ES-I3 (cell line): Measurements from ENCODE around the gene CD8B2.
"Not testable (repeated sequence)": the region's sequence is repeated elsewhere in the genome, so short reads cannot be mapped to it uniquely, and the experiment has no call there.

ENCODE experiments used
- H3K36me3 ChIP-seq: 2 replicates; pipeline ENCODE4 v1.6.1; 2013; ENCODE audit warnings: mild to moderate bottlenecking, low read length, control low read depth, moderate library complexity; ENCODE audit not compliant: insufficient read depth
- H3K4me1 ChIP-seq: 2 replicates; pipeline ENCODE4 v1.6.1; 2013; ENCODE audit warnings: mild to moderate bottlenecking, control low read depth, low read length; ENCODE audit not compliant: insufficient read depth
- H3K9ac ChIP-seq: 2 replicates; pipeline ENCODE4 v1.6.1; 2013; ENCODE audit warnings: low read depth, mild to moderate bottlenecking, low read length, moderate library complexity
- H3K9me3 ChIP-seq: 2 replicates; pipeline ENCODE4 v1.6.1; 2013; ENCODE audit warnings: mild to moderate bottlenecking, low read length, moderate library complexity; ENCODE audit not compliant: control insufficient read depth, insufficient read depth

The CD8B2 gene

GRCh38 chr2:106552921-106553320 lies 65.8 kb downstream of the CD8B2 start:
- Histone ChIP-seq H3K36me3 (no peaks in the 10 kb centered on the region), H3K9me3 (0 out of 2 replicates have a peak, but pooled peaks cover 2% of the 10 kb centered on the region)

GRCh38 chr2:106553321-106553720 lies 66.2 kb downstream of the CD8B2 start:
- H3K9ac ChIP-seq: no peak overlapping the region
- 0 out of 2 replicates have a peak, but pooled peaks cover 2% of the 10 kb centered on the region for H3K9me3 ChIP-seq
- H3K4me1 ChIP-seq: no peaks in the 10 kb centered on the region
- no peaks in the 10 kb centered on the region for H3K36me3 ChIP-seq

More at GRCh38 chr2:106552921-106553320, 65.8 kb downstream of the CD8B2 start:
- Histone ChIP-seq H3K4me1 (no peaks in the 10 kb centered on the region), H3K9ac (no peak overlapping the region)

GRCh38 chr2:106554411-106554810 lies 67.2 kb downstream of the CD8B2 start:
- H3K9ac ChIP-seq: no peak overlapping the region
- no peaks in the 10 kb centered on the region for H3K36me3 ChIP-seq
- peaks cover 2% of the 10 kb centered on the region; the same call in 1 of the 2 replicates for H3K9me3 ChIP-seq
- H3K4me1 ChIP-seq: no peaks in the 10 kb centered on the region

- H3K9ac ChIP-seq: no peak overlapping the region
- H3K4me1 ChIP-seq: no peaks in the 10 kb centered on the region
- H3K36me3 ChIP-seq: no peaks in the 10 kb centered on the region
- peaks cover 2% of the 10 kb centered on the region; the same call in 1 of the 2 replicates for H3K9me3 ChIP-seq
Measured at GRCh38 chr2:106555053-106555452, 67.9 kb downstream of the CD8B2 start.

- H3K9ac ChIP-seq: not testable (repeated sequence)
Measured at GRCh38 chr2:106559786-106560185, 72.6 kb downstream of the CD8B2 start.

GRCh38 chr2:106560773-106561172 lies 73.6 kb downstream of the CD8B2 start:
- H3K9ac ChIP-seq: no peak overlapping the region
- no peaks in the 10 kb centered on the region for H3K36me3 ChIP-seq
- no peaks in the 10 kb centered on the region; the same call in 1 of the 2 replicates for H3K9me3 ChIP-seq
- H3K4me1 ChIP-seq: 0 out of 2 replicates have a peak, but pooled peaks cover under 1% of the 10 kb centered on the region

More at GRCh38 chr2:106559786-106560185, 72.6 kb downstream of the CD8B2 start:
- H3K9me3 ChIP-seq, H3K4me1 ChIP-seq, H3K36me3 ChIP-seq: not testable (repeated sequence)

GRCh38 chr2:106561356-106561755 lies 74.2 kb downstream of the CD8B2 start:
- 0 out of 2 replicates have a peak, but pooled peaks cover 6% of the 10 kb centered on the region for H3K4me1 ChIP-seq
- H3K9me3 ChIP-seq: no peaks in the 10 kb centered on the region; the same call in 1 of the 2 replicates

GRCh38 chr2:106561803-106562202 lies 74.6 kb downstream of the CD8B2 start:
- H3K4me1 ChIP-seq: 0 out of 2 replicates have a peak, but pooled peaks cover 7% of the 10 kb centered on the region
- H3K9me3 ChIP-seq: no peaks in the 10 kb centered on the region; the same call in 1 of the 2 replicates
- H3K9ac ChIP-seq: no peak overlapping the region
- no peaks in the 10 kb centered on the region for H3K36me3 ChIP-seq

More at GRCh38 chr2:106561356-106561755, 74.2 kb downstream of the CD8B2 start:
- Histone ChIP-seq H3K36me3 (no peaks in the 10 kb centered on the region), H3K9ac (no peak overlapping the region)

- Histone ChIP-seq H3K9ac (no peak overlapping the region), H3K4me1 (0 out of 2 replicates have a peak, but pooled peaks cover 7% of the 10 kb centered on the region), H3K9me3 (no peaks in the 10 kb centered on the region; the same call in 1 of the 2 replicates), H3K36me3 (no peaks in the 10 kb centered on the region)
Measured at GRCh38 chr2:106562268-106563186, 75.4 kb downstream of the CD8B2 start.

GRCh38 chr2:106563195-106563594 lies 76.0 kb downstream of the CD8B2 start:
- H3K36me3 ChIP-seq: no peaks in the 10 kb centered on the region
- no peak overlapping the region for H3K9ac ChIP-seq
- H3K9me3 ChIP-seq: no peaks in the 10 kb centered on the region; the same call in 1 of the 2 replicates

GRCh38 chr2:106565599-106565998 lies 78.4 kb downstream of the CD8B2 start:
- no peak overlapping the region for H3K9ac ChIP-seq
- 0 out of 2 replicates have a peak, but pooled peaks cover 7% of the 10 kb centered on the region for H3K4me1 ChIP-seq
- H3K9me3 ChIP-seq: no peaks in the 10 kb centered on the region
- H3K36me3 ChIP-seq: no peaks in the 10 kb centered on the region

More at GRCh38 chr2:106563195-106563594, 76.0 kb downstream of the CD8B2 start:
- 0 out of 2 replicates have a peak, but pooled peaks cover 7% of the 10 kb centered on the region for H3K4me1 ChIP-seq

GRCh38 chr2:106566050-106566449 lies 78.9 kb downstream of the CD8B2 start:
- H3K36me3 ChIP-seq: no peaks in the 10 kb centered on the region
- no peak overlapping the region for H3K9ac ChIP-seq

GRCh38 chr2:106566484-106566883 lies 79.3 kb downstream of the CD8B2 start:
- not testable (repeated sequence) for H3K9ac ChIP-seq, H3K36me3 ChIP-seq, H3K9me3 ChIP-seq, H3K4me1 ChIP-seq

More at GRCh38 chr2:106566050-106566449, 78.9 kb downstream of the CD8B2 start:
- H3K9me3 ChIP-seq: no peaks in the 10 kb centered on the region
- H3K4me1 ChIP-seq: 0 out of 2 replicates have a peak, but pooled peaks cover 7% of the 10 kb centered on the region

- peaks cover 2% of the 10 kb centered on the region; the same call in 1 of the 2 replicates for H3K9me3 ChIP-seq
- no peak overlapping the region for H3K9ac ChIP-seq
Measured at GRCh38 chr2:106570316-106570715, 83.2 kb downstream of the CD8B2 start.

More at GRCh38 chr2:106570316-106570715, 83.2 kb downstream of the CD8B2 start:
- 0 out of 2 replicates have a peak, but pooled peaks cover 7% of the 10 kb centered on the region for H3K4me1 ChIP-seq
- H3K36me3 ChIP-seq: no peaks in the 10 kb centered on the region
